GM21786 (cell line): Measurements from ENCODE around the gene SETX.
"Not testable (repeated sequence)": the region's sequence is repeated elsewhere in the genome, so short reads cannot be mapped to it uniquely, and the experiment has no call there.

Experiments
- ATAC-seq: cut with Tn5 transposase; IDR thresholded peaks from one replicate; pipeline ENCODE4 v1.9.1; 2021; ENCODE audit not compliant: unreplicated experiment

Gene SETX, protein sequence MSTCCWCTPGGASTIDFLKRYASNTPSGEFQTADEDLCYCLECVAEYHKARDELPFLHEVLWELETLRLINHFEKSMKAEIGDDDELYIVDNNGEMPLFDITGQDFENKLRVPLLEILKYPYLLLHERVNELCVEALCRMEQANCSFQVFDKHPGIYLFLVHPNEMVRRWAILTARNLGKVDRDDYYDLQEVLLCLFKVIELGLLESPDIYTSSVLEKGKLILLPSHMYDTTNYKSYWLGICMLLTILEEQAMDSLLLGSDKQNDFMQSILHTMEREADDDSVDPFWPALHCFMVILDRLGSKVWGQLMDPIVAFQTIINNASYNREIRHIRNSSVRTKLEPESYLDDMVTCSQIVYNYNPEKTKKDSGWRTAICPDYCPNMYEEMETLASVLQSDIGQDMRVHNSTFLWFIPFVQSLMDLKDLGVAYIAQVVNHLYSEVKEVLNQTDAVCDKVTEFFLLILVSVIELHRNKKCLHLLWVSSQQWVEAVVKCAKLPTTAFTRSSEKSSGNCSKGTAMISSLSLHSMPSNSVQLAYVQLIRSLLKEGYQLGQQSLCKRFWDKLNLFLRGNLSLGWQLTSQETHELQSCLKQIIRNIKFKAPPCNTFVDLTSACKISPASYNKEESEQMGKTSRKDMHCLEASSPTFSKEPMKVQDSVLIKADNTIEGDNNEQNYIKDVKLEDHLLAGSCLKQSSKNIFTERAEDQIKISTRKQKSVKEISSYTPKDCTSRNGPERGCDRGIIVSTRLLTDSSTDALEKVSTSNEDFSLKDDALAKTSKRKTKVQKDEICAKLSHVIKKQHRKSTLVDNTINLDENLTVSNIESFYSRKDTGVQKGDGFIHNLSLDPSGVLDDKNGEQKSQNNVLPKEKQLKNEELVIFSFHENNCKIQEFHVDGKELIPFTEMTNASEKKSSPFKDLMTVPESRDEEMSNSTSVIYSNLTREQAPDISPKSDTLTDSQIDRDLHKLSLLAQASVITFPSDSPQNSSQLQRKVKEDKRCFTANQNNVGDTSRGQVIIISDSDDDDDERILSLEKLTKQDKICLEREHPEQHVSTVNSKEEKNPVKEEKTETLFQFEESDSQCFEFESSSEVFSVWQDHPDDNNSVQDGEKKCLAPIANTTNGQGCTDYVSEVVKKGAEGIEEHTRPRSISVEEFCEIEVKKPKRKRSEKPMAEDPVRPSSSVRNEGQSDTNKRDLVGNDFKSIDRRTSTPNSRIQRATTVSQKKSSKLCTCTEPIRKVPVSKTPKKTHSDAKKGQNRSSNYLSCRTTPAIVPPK (N-terminal part only)

DNA sequence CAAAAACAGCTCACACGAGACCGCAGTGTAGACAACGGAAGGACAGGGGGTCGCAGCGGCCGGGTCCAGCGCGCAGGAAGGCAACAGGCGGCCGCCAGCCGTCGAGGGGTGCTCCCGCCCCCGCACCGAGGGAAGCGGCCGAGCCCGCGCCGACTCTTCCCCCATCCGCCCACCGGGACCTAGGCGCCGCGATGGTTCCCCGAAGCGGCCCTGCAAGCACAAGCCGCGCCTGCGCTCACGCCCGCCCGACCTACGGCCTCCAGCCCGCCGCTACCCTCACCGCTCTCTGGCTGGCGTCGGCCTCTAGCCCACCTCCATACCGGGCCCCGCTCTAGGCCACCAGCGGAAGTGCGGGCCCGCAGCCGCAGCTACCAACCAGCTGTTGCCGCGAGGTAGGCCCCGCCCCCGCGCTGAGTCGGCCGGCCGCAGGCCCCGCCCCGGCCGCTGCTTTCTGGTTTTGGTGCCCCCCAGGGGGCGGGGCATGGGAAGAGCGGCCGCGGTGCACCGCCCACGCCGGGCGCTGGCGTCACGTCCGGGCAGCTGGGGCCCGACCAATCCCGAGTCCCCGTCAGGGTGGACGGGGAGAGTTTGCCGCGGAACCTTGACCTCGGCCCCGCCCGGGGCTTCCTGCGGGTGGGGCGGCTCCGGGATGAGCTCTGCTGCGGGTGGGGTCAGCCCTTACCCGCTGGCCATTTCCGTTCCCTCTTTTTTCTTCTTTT, at the start of gene SETX:
Gene SETX (minus strand): TSS at position 350 of the 719 bp plus-strand sequence. CDS start 5,558 bp downstream, outside the sequence.
- ATAC-seq, result peak; percentile 81

DNA sequence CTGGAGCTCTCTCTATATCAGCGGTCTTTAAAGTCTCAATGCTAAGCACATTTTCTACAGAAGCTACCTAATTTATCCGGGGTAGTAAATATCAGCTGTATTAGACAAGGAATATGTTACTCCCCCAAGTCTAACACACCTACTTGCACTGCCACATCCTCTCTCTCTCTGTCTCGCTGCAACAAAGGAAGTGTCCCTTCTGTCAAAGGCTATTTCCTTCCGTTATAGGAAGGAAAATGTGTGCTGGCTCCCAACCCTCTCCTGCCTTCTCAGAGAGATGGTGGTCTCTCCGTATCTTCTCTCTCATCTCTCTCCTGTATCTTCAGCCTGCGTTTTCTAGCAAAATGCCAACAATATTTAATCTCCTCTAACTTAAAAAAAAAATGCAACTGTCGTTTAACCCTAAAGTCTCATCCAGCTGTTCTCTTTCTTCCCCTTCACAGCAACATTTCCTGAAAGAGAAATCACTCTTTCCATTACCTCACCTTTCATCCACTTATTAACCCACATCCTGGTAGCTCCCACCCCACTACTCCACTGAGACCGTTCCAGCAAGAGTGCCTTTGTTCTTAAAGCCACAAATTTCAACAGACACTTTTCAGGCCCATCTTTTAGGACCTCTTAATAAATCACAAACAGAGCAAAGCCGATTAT, 49.6 kb upstream of the SETX start:
- ATAC-seq, result no peak

DNA sequence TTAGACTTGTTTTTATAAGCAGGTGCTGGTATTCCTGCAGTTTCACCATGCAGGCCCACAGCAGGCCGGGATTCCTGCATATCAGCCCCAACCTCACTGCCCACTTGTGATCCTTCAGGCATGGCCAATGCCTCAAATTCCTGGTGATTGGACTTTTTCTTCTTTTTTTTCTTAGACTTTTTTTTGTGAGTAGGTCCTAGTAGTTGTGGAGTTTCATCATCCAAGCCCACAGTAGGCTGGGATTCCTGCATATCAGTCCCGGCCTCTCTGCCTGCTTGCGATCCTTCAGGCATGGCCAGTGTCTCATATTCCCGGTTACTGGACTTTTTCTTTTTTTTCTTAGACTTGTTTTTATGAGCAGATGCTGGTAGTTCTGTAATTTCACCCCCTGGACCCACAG, 47.0 kb upstream of the SETX start:
- ATAC-seq, result no peak

DNA sequence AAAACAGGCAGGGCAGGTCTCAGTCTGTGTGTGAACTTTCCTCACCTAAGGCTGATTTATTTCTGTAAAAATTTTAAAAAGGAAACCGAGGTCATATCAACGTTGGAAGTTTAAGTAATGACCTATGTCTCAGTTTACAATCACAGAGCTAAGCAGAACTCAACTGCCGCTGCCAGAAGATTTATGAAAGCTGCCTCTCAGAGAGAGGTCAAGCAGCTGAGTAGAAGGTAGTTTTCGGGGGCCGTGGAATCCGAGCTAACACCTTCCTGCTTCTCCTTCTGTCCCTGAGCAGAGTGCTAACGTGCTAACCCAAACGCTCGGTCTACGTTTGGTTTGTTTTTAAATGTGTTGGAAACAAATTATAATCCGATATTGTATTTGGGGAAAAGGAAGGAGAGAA, 40.8 kb upstream of the SETX start:
- ATAC-seq, result no peak

DNA sequence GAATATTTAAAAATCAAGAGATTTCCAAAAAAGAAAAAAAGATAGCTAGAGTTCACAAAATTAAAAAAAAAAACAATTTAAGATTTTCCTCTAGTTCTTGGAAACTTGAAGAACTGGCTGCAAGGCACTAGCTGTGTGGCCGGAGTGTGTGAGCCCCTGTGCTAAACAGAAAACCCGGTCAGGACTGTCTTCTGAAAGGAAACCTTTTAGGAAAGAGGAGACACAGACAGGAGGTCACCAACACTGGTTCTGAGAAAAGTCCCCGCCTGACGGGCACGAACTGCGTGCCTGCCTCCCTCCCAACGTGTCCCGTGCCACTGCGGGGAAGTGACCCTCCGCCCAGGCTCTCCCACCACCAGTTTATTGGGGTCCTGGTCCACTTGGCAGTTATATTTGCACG, 36.7 kb upstream of the SETX start:
- ATAC-seq, result no peak

DNA sequence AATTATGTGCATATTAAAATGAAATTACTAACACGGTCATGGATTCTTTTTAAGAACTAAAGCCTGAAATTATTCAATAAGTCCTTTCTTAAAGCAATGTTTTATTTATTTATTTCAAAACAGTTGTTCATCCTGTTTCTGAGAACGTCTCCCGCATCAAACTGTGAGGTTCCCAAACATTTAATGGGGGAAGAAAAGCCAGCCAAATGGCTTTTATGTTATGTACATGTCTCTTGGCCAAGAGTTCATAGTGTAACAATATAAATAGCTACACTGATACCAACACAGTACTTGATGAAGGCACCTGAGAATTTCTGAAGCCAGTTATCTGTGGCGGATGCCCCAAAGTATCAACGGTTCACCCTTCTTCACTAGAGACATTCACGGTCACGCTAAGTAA, 36.2 kb upstream of the SETX start:
- no peak for ATAC-seq

DNA sequence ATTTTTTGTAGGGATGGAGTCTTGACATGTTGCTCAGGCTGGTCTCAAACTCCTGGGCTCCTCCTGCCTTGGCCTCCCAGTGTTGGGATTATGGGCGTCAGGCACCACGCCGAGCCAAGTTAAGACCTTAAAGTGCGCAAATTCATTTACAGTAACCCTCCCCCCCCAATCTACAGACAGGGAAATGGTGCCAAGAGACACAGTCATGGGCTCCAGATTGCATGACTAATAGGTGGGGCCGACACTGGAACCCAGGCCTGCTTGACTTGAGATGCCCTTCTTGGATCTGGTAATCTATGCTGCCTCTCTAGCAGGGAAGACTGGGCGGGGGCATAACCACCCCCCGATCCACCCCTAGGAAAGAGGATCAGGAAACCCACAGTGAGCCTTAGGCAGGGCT, 32.3 kb upstream of the SETX start:
- ATAC-seq, result no peak

DNA sequence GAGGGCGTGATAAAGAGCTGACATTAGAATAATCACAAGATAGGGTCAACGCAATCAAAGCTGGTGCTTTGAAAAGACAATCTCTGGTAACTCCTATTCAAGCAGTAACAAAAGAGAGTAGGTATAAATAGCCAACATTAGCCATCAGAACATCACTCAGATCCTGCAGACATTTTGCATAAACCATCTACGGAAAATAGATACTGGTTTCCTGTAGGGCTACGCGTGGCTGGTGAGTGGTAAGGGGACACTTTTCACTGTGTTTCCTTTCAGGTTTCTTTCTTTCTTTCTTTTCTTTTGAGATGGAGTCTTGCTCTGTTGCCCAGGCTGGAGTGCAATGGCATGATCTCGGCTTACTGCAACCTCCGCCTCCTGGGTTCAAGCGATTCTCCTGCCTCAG, 29.6 kb upstream of the SETX start:
- ATAC-seq, result no peak

DNA sequence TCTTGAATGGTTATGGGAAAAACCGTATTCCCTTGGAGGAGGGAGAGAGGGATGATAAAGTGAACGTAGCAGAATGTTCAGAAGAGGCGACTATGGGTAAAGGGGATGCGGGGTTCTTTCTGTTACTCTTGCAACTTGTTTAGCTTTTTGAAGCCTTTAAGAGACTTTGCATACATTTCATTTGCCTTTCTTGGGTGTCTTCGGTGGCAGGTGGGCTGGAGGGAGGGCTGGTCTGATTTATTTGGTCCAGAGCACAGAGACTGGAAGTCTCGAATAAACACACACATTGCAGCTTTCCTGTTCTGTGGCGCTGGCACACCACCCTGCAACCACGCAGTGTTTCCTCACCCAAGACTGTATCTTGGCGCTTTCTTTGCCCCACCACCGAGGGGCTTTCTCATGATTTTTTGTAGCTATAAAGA, 28.7 kb upstream of the SETX start:
- no peak for ATAC-seq

DNA sequence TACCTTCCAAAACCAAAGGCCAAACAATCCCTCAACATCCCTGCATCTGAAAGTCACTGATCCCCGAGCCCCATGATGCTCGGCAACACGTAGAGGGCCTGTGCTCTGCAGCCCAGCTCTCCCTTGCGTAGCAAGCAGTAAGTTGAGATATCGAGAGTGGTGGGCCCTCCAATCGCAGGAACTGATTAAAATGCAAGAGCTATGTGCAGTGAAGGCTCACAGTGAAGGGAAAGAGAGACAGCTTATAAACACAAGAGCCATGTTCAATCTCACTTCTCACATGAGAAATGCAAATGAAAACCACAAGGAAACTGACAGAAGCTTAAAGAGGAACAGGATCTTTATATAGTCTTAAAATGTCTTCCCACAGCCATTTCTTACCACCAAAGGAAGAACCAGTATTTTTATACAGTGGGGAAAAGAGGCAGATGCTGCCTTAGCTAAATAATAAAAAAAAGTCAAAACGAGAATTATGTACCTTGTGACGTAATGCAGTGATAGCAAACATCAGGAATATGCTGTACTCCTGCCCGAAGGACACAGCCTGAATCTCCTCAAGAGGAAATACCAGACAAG, 27.3 kb upstream of the SETX start:
- ATAC-seq, result peak; percentile 78

DNA sequence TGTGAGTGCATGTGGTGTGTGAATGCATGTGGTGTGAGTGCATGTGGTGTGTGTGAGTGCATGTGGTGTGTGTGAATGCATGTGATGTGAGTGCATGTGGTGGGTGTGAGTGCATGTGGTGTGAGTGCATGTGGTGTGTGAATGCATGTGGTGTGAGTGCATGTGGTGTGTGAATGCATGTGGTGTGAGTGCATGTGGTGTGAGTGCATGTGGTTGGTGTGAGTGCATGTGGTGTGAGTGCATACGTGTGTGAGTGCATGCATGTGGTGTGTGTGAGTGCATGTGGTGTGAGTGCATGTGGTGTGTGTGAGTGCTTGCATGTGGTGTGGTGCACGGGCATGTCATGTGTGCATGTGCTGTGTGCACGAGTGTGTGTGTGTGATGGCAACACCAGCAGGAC, 23.6 kb upstream of the SETX start:
- ATAC-seq, result not testable (repeated sequence)

DNA sequence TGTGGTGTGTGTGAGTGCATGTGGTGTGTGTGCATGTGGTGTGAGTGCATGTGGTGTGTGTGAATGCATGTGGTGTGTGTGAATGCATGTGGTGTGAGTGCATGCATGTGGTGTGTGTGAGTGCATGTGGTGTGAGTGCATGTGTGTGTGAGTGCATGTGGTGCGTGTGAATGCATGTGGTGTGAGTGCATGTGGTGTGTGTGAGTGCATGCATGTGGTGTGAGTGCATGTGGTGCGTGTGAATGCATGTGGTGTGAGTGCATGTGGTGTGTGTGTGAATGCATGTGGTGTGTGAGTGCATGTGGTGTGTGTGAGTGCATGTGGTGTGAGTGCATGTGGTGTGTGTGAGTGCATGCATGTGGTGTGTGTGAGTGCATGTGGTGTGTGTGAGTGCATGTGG, 23.0 kb upstream of the SETX start:
- not testable (repeated sequence) for ATAC-seq

DNA sequence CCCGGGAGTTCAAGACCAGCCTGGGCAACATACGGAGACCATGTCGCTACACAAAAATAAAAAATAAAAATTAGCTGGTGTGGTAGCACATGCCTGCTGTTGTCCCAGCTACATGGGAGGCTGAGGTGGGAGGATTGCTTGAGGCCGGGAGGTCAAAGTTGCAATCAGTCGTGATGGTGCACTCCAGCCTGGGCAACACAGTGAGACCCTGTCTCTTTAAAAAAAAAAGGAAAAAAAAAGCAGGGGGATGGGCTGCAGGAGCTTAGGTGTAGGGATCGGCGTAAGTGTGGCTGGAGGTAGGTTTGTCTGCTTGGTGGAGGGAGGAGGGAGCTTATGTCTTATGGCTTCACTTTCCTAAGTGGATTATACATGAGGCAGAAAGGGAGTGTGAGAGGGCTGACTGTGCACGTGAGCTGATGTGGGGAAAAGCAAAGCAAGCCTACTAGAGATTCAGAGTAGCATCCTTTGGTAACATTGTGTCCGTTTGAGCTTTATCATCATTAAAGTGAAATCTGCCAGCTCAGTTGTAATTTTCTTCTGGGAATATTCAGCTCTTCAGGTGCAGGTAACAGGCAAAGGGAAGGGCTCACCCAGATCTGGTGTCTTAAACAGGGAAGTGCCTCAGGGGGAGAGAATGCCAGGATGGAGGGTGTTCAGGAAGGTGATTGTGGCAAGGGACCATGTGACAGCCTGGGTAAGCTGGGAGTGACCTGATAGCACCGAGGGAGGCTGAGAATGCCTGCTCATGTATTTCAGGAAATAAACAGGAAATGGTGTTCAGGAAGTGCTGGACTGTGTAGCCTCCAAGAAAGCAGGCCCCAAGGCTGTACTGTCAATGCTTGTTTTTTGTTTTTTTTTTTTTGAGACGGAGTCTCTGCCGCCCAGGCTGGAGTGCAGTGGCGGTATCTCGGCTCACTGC, 17.6 kb upstream of the SETX start:
- ATAC-seq, result no peak

DNA sequence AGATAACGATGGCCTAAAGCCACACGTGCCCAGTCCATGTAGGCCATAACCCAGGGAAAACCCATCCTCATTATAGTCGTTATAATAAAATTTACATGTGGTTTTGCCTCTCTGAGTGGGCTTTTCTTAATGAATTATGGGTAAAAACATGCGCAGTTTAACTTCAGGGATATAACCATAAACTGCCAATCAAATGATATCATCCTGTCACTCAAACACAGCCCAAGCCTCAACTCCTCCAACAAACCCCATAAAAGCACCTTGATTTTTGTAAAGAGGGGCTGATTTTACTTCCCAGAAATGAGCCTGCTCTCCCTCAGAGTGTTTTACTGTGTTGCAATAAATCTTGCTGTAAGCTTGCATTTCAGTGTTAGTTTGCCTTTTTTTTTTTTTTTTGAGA, 15.8 kb upstream of the SETX start:
- no peak for ATAC-seq

DNA sequence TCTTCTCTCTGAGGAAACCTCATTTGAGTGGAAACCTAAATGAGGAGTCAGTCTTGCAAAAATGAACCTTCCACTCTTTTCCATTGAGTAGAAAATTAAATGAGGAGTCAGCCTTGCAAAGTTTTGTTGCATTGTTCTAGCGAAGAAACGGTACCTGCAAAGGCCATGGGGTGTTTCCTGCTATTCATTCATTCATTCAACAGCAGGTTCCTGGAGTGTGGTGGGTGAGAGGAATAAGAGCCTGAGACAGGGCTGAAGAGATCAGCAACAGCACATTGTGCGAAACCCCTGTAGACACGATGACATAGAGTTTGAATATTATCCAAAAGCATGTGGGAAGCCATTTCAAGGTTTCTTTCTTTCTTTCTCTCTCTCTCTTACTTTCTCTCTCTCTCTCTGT, 14.6 kb upstream of the SETX start:
- no peak for ATAC-seq

DNA sequence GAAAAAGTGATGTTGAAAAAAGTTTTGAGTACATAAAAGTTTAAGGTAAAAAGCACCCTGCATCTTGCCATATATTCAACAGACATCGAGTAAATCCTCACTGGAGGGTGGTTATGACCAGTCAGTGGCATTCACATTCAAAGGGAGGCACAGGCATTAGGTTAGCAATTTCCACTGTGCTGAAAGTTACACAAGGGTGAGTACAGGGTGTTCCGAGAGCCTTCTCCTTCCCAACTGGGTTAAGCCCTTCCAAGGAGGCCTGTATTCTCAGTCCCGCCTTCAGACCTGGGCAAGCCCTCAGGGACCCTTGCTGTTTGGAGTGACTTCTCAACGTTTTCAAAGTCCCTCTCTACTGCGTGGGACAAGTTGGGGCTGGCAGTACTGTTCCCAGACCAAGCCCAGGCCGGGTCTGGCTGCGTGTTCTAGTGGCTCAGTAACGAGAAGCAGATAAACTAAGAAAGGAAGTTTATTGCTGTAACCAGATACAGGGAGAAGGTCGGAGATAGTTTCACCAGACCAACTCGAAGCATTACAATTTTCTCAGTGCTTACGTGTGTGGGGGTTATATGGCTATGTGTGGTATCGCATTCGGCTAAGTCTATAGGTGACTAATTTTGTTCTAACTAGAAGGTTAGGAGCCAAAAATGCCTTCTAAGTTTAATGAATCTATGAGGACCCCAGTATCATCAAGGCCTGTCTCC, 13.0 kb upstream of the SETX start:
- ATAC-seq, result no peak

DNA sequence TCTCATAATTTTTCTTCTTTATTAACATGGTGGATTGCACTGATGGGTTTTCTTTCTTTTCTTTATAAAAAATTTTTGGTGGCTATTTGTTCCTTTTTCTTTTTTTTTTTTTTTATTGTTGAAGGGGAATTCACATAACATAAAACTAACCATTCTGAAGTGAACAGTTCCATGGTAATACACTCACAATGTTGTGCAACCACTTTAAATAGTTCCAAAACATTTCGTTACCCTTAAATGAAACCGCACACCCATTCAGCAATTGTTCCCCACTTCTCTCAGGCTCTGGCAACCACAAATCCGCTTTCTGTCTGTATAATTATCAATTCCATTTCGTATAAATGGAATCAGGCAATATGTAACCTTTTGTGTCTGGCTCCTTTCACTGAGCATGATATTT, 11.7 kb upstream of the SETX start:
- ATAC-seq, result no peak

DNA sequence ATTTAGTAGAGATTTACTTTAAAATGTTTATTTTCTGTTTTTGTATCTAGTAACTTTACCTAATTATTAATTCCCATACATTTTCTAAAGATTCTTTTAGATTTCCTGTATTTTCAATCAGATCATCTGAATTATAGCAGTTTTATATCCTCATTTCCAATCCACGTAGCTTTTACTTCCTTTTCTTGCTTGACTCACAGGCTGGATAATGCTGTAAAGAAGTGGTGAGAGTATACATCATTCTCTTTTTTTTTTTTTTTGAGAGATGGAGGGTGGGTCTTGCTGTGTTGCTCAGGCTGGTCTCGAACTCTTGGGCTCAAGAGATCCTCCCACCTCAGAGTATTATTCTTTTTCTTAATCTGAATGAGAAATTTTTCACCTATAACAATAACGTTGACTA, 11.2 kb upstream of the SETX start:
- no peak for ATAC-seq
